Endothelial cell of umbilical vein (primary cell): ENCODE data around the gene KRR1. TPM values are rescaled to one million over a fixed set of nuclear protein-coding genes. Genes with fewer than 3 reads are reported as not detected.

Experiments
- BruUV-seq: library from RNA; stranded (reverse); fragments of 400-500 nt; replicated peaks from 2 replicates; lab custom pipeline; 2021; lab: Mats Ljungman, UMichigan
- CTCF ChIA-PET: fragments of 300-600, 350-600 bp; sonication (Branson Sonifier 250); formaldehyde crosslinking; loops from one replicate; lab custom pipeline; 2021; ENCODE audit warnings: antibody characterized with exemption, inconsistent platforms; lab: Charles Lee
- POLR2A ChIA-PET: fragments of 300-600, 350-600 bp; sonication (Branson Sonifier 250); formaldehyde crosslinking; loops from one replicate; lab custom pipeline; 2021; ENCODE audit warnings: antibody characterized with exemption, inconsistent platforms; lab: Charles Lee
- DNase-seq: peaks from one replicate; pipeline ENCODE4 v3.0.0-alpha.2; 2011; ENCODE audit warnings: low read depth, low spot score
- FAIRE-seq: peaks from 2 replicates; lab custom pipeline; 2011; peaks lifted over from hg19 to GRCh38; lab: Jason Lieb, UNC
- H2AFZ ChIP-seq: 2 replicates; pipeline ENCODE4 v1.6.0; 2012; ENCODE audit warnings: low read depth, low read length, control low read depth, inconsistent platforms
- H3K27ac ChIP-seq: 2 replicates; pipeline ENCODE4 v1.5.1; 2011; ENCODE audit warnings: low read depth, mild to moderate bottlenecking, control low read depth, low read length, moderate library complexity; ENCODE audit not compliant: insufficient read depth
- H3K27me3 ChIP-seq, 2 experiments: 2 replicates each; pipeline versions ENCODE4 v1.6.0 to v1.6.1; 2011; ENCODE audit warnings: low read length in 2 of 2, mixed read lengths in 1 of 2; ENCODE audit not compliant: control insufficient read depth in 2 of 2, insufficient read depth in 2 of 2
- H3K36me3 ChIP-seq, 2 experiments: 2 replicates in 1 of 2; 3 replicates in 1 of 2; pipeline ENCODE4 v1.5.1; 2011; ENCODE audit warnings: low read length in 2 of 2, mild to moderate bottlenecking in 1 of 2, moderate library complexity in 1 of 2; ENCODE audit not compliant: control insufficient read depth in 2 of 2, insufficient read depth in 2 of 2; ENCODE audit errors: extremely low read depth in 1 of 2
- H3K4me1 ChIP-seq: 3 replicates; pipeline ENCODE4 v1.5.1; 2011; ENCODE audit warnings: mild to moderate bottlenecking, low read length; ENCODE audit not compliant: control insufficient read depth, insufficient read depth; ENCODE audit errors: extremely low read depth
- H3K4me2 ChIP-seq: 2 replicates; pipeline ENCODE4 v1.6.1; 2011; ENCODE audit warnings: low read length, control low read depth, mixed read lengths; ENCODE audit not compliant: insufficient read depth
- H3K4me3 ChIP-seq, 3 experiments: fragments of 200-600 bp in 1 of 3; sonication (generic), shearing (Covaris generic) in 1 of 3; replicated peaks in 1 of 3; 2 replicates each; pipeline ENCODE4 v1.5.1; 2011 to 2016; ENCODE audit warnings: control low read depth in 3 of 3, low read length in 3 of 3, mild to moderate bottlenecking in 2 of 3, inconsistent platforms in 1 of 3, low read depth in 1 of 3, moderate library complexity in 1 of 3; ENCODE audit not compliant: insufficient read depth in 1 of 3
- H3K79me2 ChIP-seq: 2 replicates; pipeline ENCODE4 v1.6.0; 2012; ENCODE audit warnings: low read length, inconsistent platforms; ENCODE audit not compliant: control insufficient read depth, insufficient read depth
- H3K9ac ChIP-seq: replicated peaks from 2 replicates; pipeline ENCODE3; 2011; ENCODE audit warnings: low read length, control low read depth; ENCODE audit not compliant: insufficient read depth; ENCODE audit errors: extremely low read depth
- H3K9me1 ChIP-seq: replicated peaks from 3 replicates; pipeline ENCODE4 v1.6.0; 2011; ENCODE audit warnings: mild to moderate bottlenecking, low read length; ENCODE audit not compliant: control insufficient read depth, insufficient read depth; ENCODE audit errors: extremely low read depth
- H3K9me3 ChIP-seq: replicated peaks from 2 replicates; pipeline ENCODE4 v1.5.1; 2012; ENCODE audit warnings: low read length, inconsistent platforms; ENCODE audit not compliant: control insufficient read depth, insufficient read depth
- H4K20me1 ChIP-seq: replicated peaks from 2 replicates; pipeline ENCODE3; 2011; ENCODE audit warnings: mild to moderate bottlenecking, low read length; ENCODE audit not compliant: control insufficient read depth, insufficient read depth; ENCODE audit errors: extremely low read depth
- EZH2 ChIP-seq: IDR thresholded peaks from 2 replicates; pipeline ENCODE4 v1.6.1; 2012; ENCODE audit warnings: borderline replicate concordance, low read depth, mild to moderate bottlenecking, moderate library complexity, low read length, inconsistent platforms; ENCODE audit not compliant: severe bottlenecking
- FOS ChIP-seq: IDR thresholded peaks from 2 replicates; pipeline ENCODE4 v1.6.1; 2011; ENCODE audit warnings: mild to moderate bottlenecking, low read length, moderate library complexity, borderline replicate concordance; ENCODE audit not compliant: insufficient read depth
- GATA2 ChIP-seq: IDR thresholded peaks from 2 replicates; pipeline ENCODE4 v1.7.0; 2011; ENCODE audit warnings: low read depth, mild to moderate bottlenecking, moderate library complexity, mixed read lengths, low read length; ENCODE audit not compliant: insufficient read length, insufficient read depth
- JUN ChIP-seq: IDR thresholded peaks from 2 replicates; pipeline ENCODE4 v1.6.1; 2011; ENCODE audit warnings: borderline replicate concordance, low read depth; ENCODE audit not compliant: insufficient read length, insufficient read depth
- MYC ChIP-seq: IDR thresholded peaks from one replicate; pipeline ENCODE4 v1.6.1; 2011; ENCODE audit warnings: mild to moderate bottlenecking, low read depth, low read length
- POLR2A ChIP-seq: IDR thresholded peaks from 2 replicates; pipeline ENCODE4 v1.6.1; 2012; ENCODE audit warnings: low read depth, mild to moderate bottlenecking, control low read depth, low read length
- POLR2AphosphoS5 ChIP-seq: IDR thresholded peaks from 2 replicates; pipeline ENCODE4 v1.6.1; 2012; ENCODE audit warnings: low read depth, mild to moderate bottlenecking, control low read depth, low read length, moderate library complexity; ENCODE audit not compliant: insufficient read depth
- dilution Hi-C: fragments of 300-500 bp; cut with MboI; formaldehyde crosslinking; loops from one replicate; pipeline ENCODE4 v1.15.0; 2019; ENCODE audit warnings: low sequenced_read_pairs; ENCODE audit not compliant: extremely low pct_ligation_motif_present
- intact Hi-C: fragments of 100-400 bp; cut with micrococcal nuclease; formaldehyde crosslinking; loops from one replicate; pipeline ENCODE4 v1.10.0; 2022
- polyA plus RNA-seq, 4 experiments: library from polyadenylated mRNA; depleted of rRNA in 3 of 4; stranded (reverse) in 3 of 4; unstranded in 1 of 4; fragments of >200 nt; gene quantifications; 2 replicates each; pipeline versions ENCODE4 v1.2.1 to v1.2.3, GENCODE V29; 2011 to 2012; ENCODE audit warnings: missing spikeins in 1 of 4
- total RNA-seq: library from RNA; stranded (reverse); gene quantifications from 2 replicates; pipeline ENCODE4 v1.2.3, GENCODE V29; 2021
- TF ChIP-seq, protein P1 (sequence below): IDR thresholded peaks from 2 replicates; pipeline ENCODE4 v1.6.1; 2011; ENCODE audit not compliant: insufficient read depth, insufficient read length
- TF ChIP-seq, protein P2 (sequence below), 2 donors: IDR thresholded peaks; 1 replicate in 1 of 2; 2 replicates in 1 of 2; pipeline ENCODE4 v1.5.1; 2011; ENCODE audit warnings: low read length in 2 of 2, mild to moderate bottlenecking in 2 of 2, moderate library complexity in 2 of 2, control low read depth in 1 of 2, inconsistent platforms in 1 of 2, low read depth in 1 of 2; ENCODE audit not compliant: insufficient read depth in 1 of 2; ENCODE audit errors: extremely low read depth in 1 of 2

Gene KRR1
- total and polyA plus RNA-seq, 2 donors (not counting 3 experiments of a cell fraction or from before 2014, with no cell fraction given): 5.9 to 49.3 TPM

DNA sequence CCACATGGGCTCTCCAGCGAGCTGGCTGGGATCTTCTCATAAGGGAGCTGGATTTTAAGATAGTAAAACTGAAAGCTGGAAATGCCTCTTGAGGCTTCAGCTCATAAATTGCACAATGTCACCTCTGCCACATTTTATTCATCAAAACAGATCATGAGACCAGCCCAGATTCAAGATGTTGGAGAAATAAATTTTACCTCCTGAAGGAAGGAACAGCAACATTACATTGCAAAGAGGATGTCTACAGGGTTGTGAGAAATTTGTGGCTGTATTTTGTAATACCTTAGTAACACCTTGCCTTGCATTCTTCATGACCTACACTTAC, 43.1 kb upstream of the KRR1 start:
- Histone ChIP-seq H3K27me3 (no peaks in the 10 kb centered on the region), H3K9me3 (no peaks in the 10 kb centered on the region), H3K36me3 (no peaks in the 10 kb centered on the region), H3K9ac (no peak overlapping the region), H2AFZ (no peak overlapping the region), H3K4me3 (no peak overlapping the region), H3K4me2 (no peak overlapping the region), H4K20me1 (no peaks in the 10 kb centered on the region), H3K79me2 (no peaks in the 10 kb centered on the region), H3K4me1 (peaks cover 20% of the 10 kb centered on the region), H3K9me1 (no peaks in the 10 kb centered on the region), H3K27ac (no peak overlapping the region)
- ChIA-PET CTCF (interaction anchor here (0.8 to 1.9 kb wide), 4 partner anchors 11 to 843 kb away, joined by 3 to 6 read pairs (median 6); partner anchors contain the start of gene PHLDA1), POLR2A (no interaction called here)
- TF ChIP-seq EZH2: no peak
- TF ChIP-seq MYC: no peak
- TF ChIP-seq GATA2: no peak
- no peak for TF ChIP-seq POLR2A
- TF ChIP-seq, protein P1, sequence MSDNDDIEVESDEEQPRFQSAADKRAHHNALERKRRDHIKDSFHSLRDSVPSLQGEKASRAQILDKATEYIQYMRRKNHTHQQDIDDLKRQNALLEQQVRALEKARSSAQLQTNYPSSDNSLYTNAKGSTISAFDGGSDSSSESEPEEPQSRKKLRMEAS: no peak
- TF ChIP-seq, protein P2, sequence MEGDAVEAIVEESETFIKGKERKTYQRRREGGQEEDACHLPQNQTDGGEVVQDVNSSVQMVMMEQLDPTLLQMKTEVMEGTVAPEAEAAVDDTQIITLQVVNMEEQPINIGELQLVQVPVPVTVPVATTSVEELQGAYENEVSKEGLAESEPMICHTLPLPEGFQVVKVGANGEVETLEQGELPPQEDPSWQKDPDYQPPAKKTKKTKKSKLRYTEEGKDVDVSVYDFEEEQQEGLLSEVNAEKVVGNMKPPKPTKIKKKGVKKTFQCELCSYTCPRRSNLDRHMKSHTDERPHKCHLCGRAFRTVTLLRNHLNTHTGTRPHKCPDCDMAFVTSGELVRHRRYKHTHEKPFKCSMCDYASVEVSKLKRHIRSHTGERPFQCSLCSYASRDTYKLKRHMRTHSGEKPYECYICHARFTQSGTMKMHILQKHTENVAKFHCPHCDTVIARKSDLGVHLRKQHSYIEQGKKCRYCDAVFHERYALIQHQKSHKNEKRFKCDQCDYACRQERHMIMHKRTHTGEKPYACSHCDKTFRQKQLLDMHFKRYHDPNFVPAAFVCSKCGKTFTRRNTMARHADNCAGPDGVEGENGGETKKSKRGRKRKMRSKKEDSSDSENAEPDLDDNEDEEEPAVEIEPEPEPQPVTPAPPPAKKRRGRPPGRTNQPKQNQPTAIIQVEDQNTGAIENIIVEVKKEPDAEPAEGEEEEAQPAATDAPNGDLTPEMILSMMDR (IDR thresholded peaks at IDR 0.05; ENCODE audit: extremely low read depth in 1 of 2, insufficient read depth in 1 of 2, low read depth in 1 of 2, low read length in 2 of 2): no peak
- TF ChIP-seq POLR2AphosphoS5: no peak
- TF ChIP-seq JUN: no peak
- TF ChIP-seq FOS: no peak
- FAIRE-seq (no peak), DNase-seq (no peak)
- intact Hi-C loops: no loop called here
- dilution Hi-C loops: no loop called here
- BruUV-seq: no TSS peak
